IMR-90 (cell line): Measurements from ENCODE around the gene TMEM52B. TPM values are rescaled to one million over a fixed set of nuclear protein-coding genes. Genes with fewer than 3 reads are reported as not detected.
A peak's percentile ranks its signal among the peaks of the same experiment; 100 is the strongest.

Source experiments
- ATAC-seq: fragments of 200-7000 bp; cut with Tn5 transposase; 2 replicates; pipeline ENCODE4 v1.9.1; 2020; ENCODE audit warnings: low read depth, mild to moderate bottlenecking, moderate library complexity
- BruUV-seq: library from RNA; stranded (reverse); fragments of 400-500 nt; replicated peaks from 2 replicates; lab custom pipeline; 2021; lab: Mats Ljungman, UMichigan
- CTCF ChIA-PET: fragments of 300-600 bp; formaldehyde crosslinking; extraction: SDS; loops from one replicate; lab custom pipeline; 2021; ENCODE audit warnings: antibody characterized with exemption; lab: Yijun Ruan, JAX
- POLR2A ChIA-PET: fragments of 300-600 bp; sonication (Branson Sonifier 250); formaldehyde crosslinking; loops from one replicate; lab custom pipeline; 2022; ENCODE audit warnings: antibody characterized with exemption; ENCODE audit not compliant: unreplicated experiment; lab: Charles Lee
- DNase-seq: peaks from one replicate; pipeline ENCODE4 v3.0.0; 2013
- H2AFZ ChIP-seq: replicated peaks from 2 replicates; pipeline ENCODE3; 2013; ENCODE audit warnings: low read length, mild to moderate bottlenecking; ENCODE audit not compliant: poor library complexity
- H2AK5ac ChIP-seq: 2 replicates; pipeline ENCODE4 v1.6.1; 2013; ENCODE audit warnings: low read depth, low read length, inconsistent platforms
- H2AK9ac ChIP-seq: replicated peaks from 2 replicates; pipeline ENCODE3; 2013; ENCODE audit warnings: mild to moderate bottlenecking, low read depth, low read length, moderate library complexity; ENCODE audit not compliant: poor library complexity
- H2BK120ac ChIP-seq: 2 replicates; pipeline ENCODE4 v1.6.1; 2013; ENCODE audit warnings: low read depth, low read length, inconsistent platforms
- H2BK15ac ChIP-seq: 3 replicates; pipeline ENCODE4 v1.6.1; 2013; ENCODE audit warnings: low read depth, low read length, inconsistent platforms
- H2BK20ac ChIP-seq: 2 replicates; pipeline ENCODE4 v1.6.1; 2013; ENCODE audit warnings: low read depth, mild to moderate bottlenecking, inconsistent platforms, low read length, moderate library complexity
- H2BK5ac ChIP-seq: 2 replicates; pipeline ENCODE4 v1.6.1; 2013; ENCODE audit warnings: mild to moderate bottlenecking, low read depth, low read length, inconsistent platforms; ENCODE audit not compliant: poor library complexity, severe bottlenecking
- H3K14ac ChIP-seq: replicated peaks from 2 replicates; pipeline ENCODE4 v1.6.1; 2013; ENCODE audit warnings: low read depth, low read length, inconsistent platforms
- H3K18ac ChIP-seq: 2 replicates; pipeline ENCODE4 v1.6.1; 2013; ENCODE audit warnings: low read depth, low read length, control low read depth
- H3K23ac ChIP-seq: 2 replicates; pipeline ENCODE4 v1.6.1; 2013; ENCODE audit warnings: low read depth, low read length, inconsistent platforms
- H3K27ac ChIP-seq: 2 replicates; pipeline ENCODE4 v1.5.1; 2013; ENCODE audit warnings: mild to moderate bottlenecking, control low read depth, low read length; ENCODE audit not compliant: insufficient read depth
- H3K27me3 ChIP-seq: 2 replicates; pipeline ENCODE4 v1.6.1; 2013; ENCODE audit warnings: low read length; ENCODE audit not compliant: control insufficient read depth, insufficient read depth
- H3K36me3 ChIP-seq: 2 replicates; pipeline ENCODE4 v1.6.1; 2013; ENCODE audit warnings: low read length, mixed read lengths; ENCODE audit not compliant: control insufficient read depth, insufficient read depth
- H3K4ac ChIP-seq: 2 replicates; pipeline ENCODE4 v1.6.1; 2013; ENCODE audit warnings: low read depth, low read length, inconsistent platforms
- H3K4me1 ChIP-seq: 2 replicates; pipeline ENCODE4 v1.6.1; 2013; ENCODE audit warnings: low read length, mixed read lengths; ENCODE audit not compliant: control insufficient read depth, insufficient read depth
- H3K4me2 ChIP-seq: 2 replicates; pipeline ENCODE4 v1.6.1; 2013; ENCODE audit warnings: low read depth, mild to moderate bottlenecking, control low read depth, low read length, moderate library complexity
- H3K4me3 ChIP-seq: 2 replicates; pipeline ENCODE4 v1.5.1; 2013; ENCODE audit warnings: low read depth, mild to moderate bottlenecking, control low read depth, low read length, moderate library complexity; ENCODE audit not compliant: insufficient read depth
- H3K56ac ChIP-seq: 2 replicates; pipeline ENCODE4 v1.6.1; 2013; ENCODE audit warnings: low read length, inconsistent platforms; ENCODE audit not compliant: insufficient read depth; ENCODE audit errors: extremely low read depth
- H3K79me1 ChIP-seq, 2 experiments: 2 replicates each; pipeline ENCODE4 v1.6.1; 2013; ENCODE audit warnings: low read length in 2 of 2, inconsistent platforms in 1 of 2, low read depth in 1 of 2
- H3K9ac ChIP-seq: 2 replicates; pipeline ENCODE4 v1.6.1; 2013; ENCODE audit warnings: low read depth, low read length, control low read depth
- H3K9me1 ChIP-seq: 2 replicates; pipeline ENCODE4 v1.6.1; 2013; ENCODE audit warnings: low read length, inconsistent platforms; ENCODE audit not compliant: insufficient read depth
- H3K9me3 ChIP-seq: 2 replicates; pipeline ENCODE4 v1.6.1; 2013; ENCODE audit warnings: low read length; ENCODE audit not compliant: control insufficient read depth, insufficient read depth
- H4K20me1 ChIP-seq: 2 replicates; pipeline ENCODE4 v1.6.1; 2013; ENCODE audit warnings: low read length, inconsistent platforms; ENCODE audit not compliant: insufficient read depth
- H4K5ac ChIP-seq: 2 replicates; pipeline ENCODE4 v1.6.1; 2013; ENCODE audit warnings: mild to moderate bottlenecking, low read depth, low read length, control low read depth
- H4K8ac ChIP-seq, 2 experiments: 2 replicates each; pipeline ENCODE4 v1.6.1; 2013; ENCODE audit warnings: low read depth in 2 of 2, low read length in 2 of 2, control low read depth in 1 of 2, inconsistent platforms in 1 of 2
- H4K91ac ChIP-seq: 2 replicates; pipeline ENCODE4 v1.6.1; 2013; ENCODE audit warnings: low read depth, low read length, inconsistent platforms; ENCODE audit not compliant: insufficient read depth
- BHLHE40 ChIP-seq: fragments of 150-350 bp; IDR thresholded peaks from 2 replicates; pipeline ENCODE4 v1.6.1; 2016; ENCODE audit warnings: mild to moderate bottlenecking, low read depth, low read length
- CEBPB ChIP-seq: IDR thresholded peaks from 2 replicates; pipeline ENCODE4 v1.6.1; 2012; ENCODE audit warnings: low read depth, low read length, improper control_type of control experiment
- CHD1 ChIP-seq: IDR thresholded peaks from 2 replicates; pipeline ENCODE4 v1.6.1; 2012; ENCODE audit warnings: low read depth, low read length, improper control_type of control experiment
- CTCF ChIP-seq: conservative IDR thresholded peaks from 2 replicates; pipeline ENCODE4 v1.5.1; 2012; ENCODE audit warnings: mild to moderate bottlenecking, low read depth, low read length, improper control_type of control experiment
- ELK1 ChIP-seq: fragments of 150-350 bp; IDR thresholded peaks from 2 replicates; pipeline ENCODE4 v1.6.1; 2016; ENCODE audit warnings: low read depth, mild to moderate bottlenecking, low read length, moderate library complexity, borderline replicate concordance
- FOS ChIP-seq: fragments of 150-350 bp; IDR thresholded peaks from 2 replicates; pipeline ENCODE4 v1.6.1; 2016; ENCODE audit warnings: low read depth, low read length
- MAFK ChIP-seq: IDR thresholded peaks from 2 replicates; pipeline ENCODE4 v1.6.1; 2012; ENCODE audit warnings: low read depth, low read length, improper control_type of control experiment
- MAZ ChIP-seq: IDR thresholded peaks from 2 replicates; pipeline ENCODE4 v1.6.1; 2012; ENCODE audit warnings: low read depth, mild to moderate bottlenecking, low read length, improper control_type of control experiment, moderate library complexity, borderline replicate concordance
- MXI1 ChIP-seq: IDR thresholded peaks from 2 replicates; pipeline ENCODE4 v1.6.1; 2012; ENCODE audit warnings: low read depth, mild to moderate bottlenecking, low read length, moderate library complexity, borderline replicate concordance
- NFE2L2 ChIP-seq: fragments of 150-350 bp; IDR thresholded peaks from 2 replicates; pipeline ENCODE4 v1.6.1; 2016; ENCODE audit warnings: low read depth, mild to moderate bottlenecking, low read length
- POLR2A ChIP-seq: IDR thresholded peaks from 2 replicates; pipeline ENCODE4 v1.6.1; 2012; ENCODE audit warnings: mild to moderate bottlenecking, low read depth, low read length
- RAD21 ChIP-seq: IDR thresholded peaks from 2 replicates; pipeline ENCODE4 v1.6.1; 2012; ENCODE audit warnings: low read length, improper control_type of control experiment
- RCOR1 ChIP-seq: IDR thresholded peaks from 2 replicates; pipeline ENCODE4 v1.6.1; 2012; ENCODE audit warnings: mild to moderate bottlenecking, low read length, improper control_type of control experiment; ENCODE audit not compliant: insufficient replicate concordance
- RFX5 ChIP-seq: IDR thresholded peaks from 2 replicates; pipeline ENCODE4 v1.8.0; 2012; ENCODE audit warnings: low read depth, mild to moderate bottlenecking, low read length, moderate library complexity
- SMC3 ChIP-seq: fragments of 150-350 bp; IDR thresholded peaks from 2 replicates; pipeline ENCODE4 v1.6.1; 2016; ENCODE audit warnings: low read depth, mild to moderate bottlenecking, antibody characterized with exemption, low read length, moderate library complexity
- USF2 ChIP-seq: fragments of 150-350 bp; IDR thresholded peaks from 2 replicates; pipeline ENCODE4 v1.6.1; 2017; ENCODE audit warnings: mild to moderate bottlenecking, antibody characterized with exemption, low read length, low read depth
- WGBS, 2 experiments: methylation state at CpG; one replicate each; pipeline versions ENCODE4 v1.1.5 to v1.1.7; 2013; ENCODE audit warnings: missing lambda C conversion rate in 2 of 2; ENCODE audit not compliant: insufficient read length in 1 of 2; ENCODE audit errors: extremely low coverage in 2 of 2; 5-methylcytosine and 5-hydroxymethylcytosine counted together
- dilution Hi-C: fragments of 300-500 bp; cut with HindIII; formaldehyde crosslinking; loops from one replicate; pipeline ENCODE4 v1.14.3; 2018; ENCODE audit warnings: low sequenced_read_pairs; ENCODE audit not compliant: unreplicated experiment
- in situ Hi-C: fragments of 300-500 bp; cut with MboI; formaldehyde crosslinking; loops from 3 replicates; pipeline ENCODE4 v1.14.3; 2019; ENCODE audit warnings: low sequenced_read_pairs, inconsistent platforms, mixed read lengths
- intact Hi-C: fragments of 100-400 bp; cut with micrococcal nuclease; formaldehyde crosslinking; loops from 2 replicates; pipeline ENCODE4 v1.10.0; 2022
- polyA plus RNA-seq, 3 experiments: library from polyadenylated mRNA; depleted of rRNA; stranded (reverse); fragments of >200 nt; gene quantifications; 2 replicates each; pipeline ENCODE4 v1.2.3, GENCODE V29; 2012; ENCODE audit warnings: low replicate concordance in 1 of 3
- total RNA-seq: library from RNA; depleted of rRNA; stranded (reverse); fragments of >200 nt; gene quantifications from 2 replicates; pipeline ENCODE4 v1.2.3, GENCODE V29; 2012

The TMEM52B gene
- total and polyA plus RNA-seq, 2 of the 4 experiments (the other 2 are of a cell fraction): 2.0 to 3.6 TPM

GRCh38 chr12:10165421-10165820, 13.4 kb upstream of the TMEM52B start:
- H4K91ac ChIP-seq: no peak overlapping the region
- no peak overlapping the region for H3K4me2 ChIP-seq
- H4K5ac ChIP-seq: no peak overlapping the region
- 0 out of 4 replicates have a peak, but pooled peaks cover 0 to 4% of the 10 kb centered on the region in 2 experiments for H3K79me1 ChIP-seq
- H3K23ac ChIP-seq: no peak overlapping the region
- no TSS peak for BruUV-seq
- no peak overlapping the region for H3K56ac ChIP-seq
- H3K14ac ChIP-seq: no peak overlapping the region
- H3K4me1 ChIP-seq: peaks cover 7% of the 10 kb centered on the region; the same call in 1 of the 2 replicates
- H2AK9ac ChIP-seq: no peak overlapping the region
- H3K9me1 ChIP-seq: no peaks in the 10 kb centered on the region
- no peak overlapping the region for H3K27ac ChIP-seq
- no peaks in the 10 kb centered on the region for H4K20me1 ChIP-seq
- H3K36me3 ChIP-seq: no peaks in the 10 kb centered on the region
- intact Hi-C loops (no loop called here), dilution Hi-C loops (no loop called here), in situ Hi-C loops (no loop called here)
- no CpG with 5 or more reads among the region's 1 CpG for WGBS, 2 experiments
- H3K4me3 ChIP-seq: no peak overlapping the region
- no peak overlapping the region for H2AK5ac ChIP-seq
- peak overlapping the region; percentile 38; the same call in 1 of the 2 replicates for H2BK20ac ChIP-seq
- TF ChIP-seq POLR2A (no peak), MXI1 (no peak), MAZ (no peak), USF2 (no peak), CHD1 (no peak), MAFK (no peak), RFX5 (no peak), CTCF (no peak), SMC3 (no peak), NFE2L2 (no peak), CEBPB (no peak), BHLHE40 (no peak), RCOR1 (no peak), ELK1 (no peak), RAD21 (no peak), FOS (no peak)
- ChIA-PET CTCF (no interaction called here), POLR2A (no interaction called here)
- H2BK15ac ChIP-seq: no peak overlapping the region; the same call in 2 of the 3 replicates
- H3K9me3 ChIP-seq: no peaks in the 10 kb centered on the region
- no peak overlapping the region for H3K18ac ChIP-seq
- no peak overlapping the region for H3K9ac ChIP-seq
- no peak overlapping the region for H3K4ac ChIP-seq
- H3K27me3 ChIP-seq: no peaks in the 10 kb centered on the region
- no peak for ATAC-seq
- H2BK5ac ChIP-seq: no peak overlapping the region
- H4K8ac ChIP-seq: no peak overlapping the region
- peak overlapping the region; percentile 52 for H2BK120ac ChIP-seq
- DNase-seq: no peak
- no peak overlapping the region for H2AFZ ChIP-seq
